HG02623 (cell line): Measurements from ENCODE around the gene QSOX1.

Experiments
- ATAC-seq: cut with Tn5 transposase; IDR thresholded peaks from one replicate; pipeline ENCODE4 v1.9.1; 2021; ENCODE audit warnings: moderate library complexity; ENCODE audit not compliant: unreplicated experiment

Gene QSOX1

DNA sequence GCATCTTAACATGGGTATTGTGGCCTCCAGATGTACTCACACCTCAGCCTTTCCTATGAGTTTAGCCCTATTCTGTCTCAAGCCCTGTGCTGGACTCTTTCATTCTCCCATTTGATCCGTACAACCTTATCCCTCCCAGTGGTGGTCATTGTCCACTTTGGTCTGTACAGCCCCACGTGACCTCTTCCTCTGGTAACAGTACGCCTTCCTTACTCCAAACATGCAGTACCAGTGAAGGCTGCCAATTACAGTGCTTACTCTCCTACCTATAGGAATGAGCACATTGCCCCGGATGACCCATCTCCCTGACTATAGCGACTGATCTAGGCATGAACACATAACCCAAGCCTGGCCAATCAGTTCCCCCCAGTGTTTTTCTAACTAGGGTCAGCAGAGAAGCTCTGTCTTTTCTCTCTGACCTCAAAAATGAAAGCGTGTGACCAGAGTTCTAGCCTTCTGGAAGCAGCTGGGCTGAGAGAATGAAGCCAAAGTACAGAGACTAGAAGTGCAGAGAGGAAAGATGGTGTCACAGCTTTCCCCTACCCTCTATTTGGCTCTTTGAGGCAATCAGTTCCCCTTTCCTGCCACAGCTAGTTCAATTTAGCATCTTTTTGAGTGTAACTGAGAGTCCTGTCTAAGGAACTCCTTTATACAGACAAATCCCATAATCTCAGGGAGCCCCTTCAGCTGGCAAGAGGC, 9.9 kb upstream of the QSOX1 start:
- no peak for ATAC-seq

DNA sequence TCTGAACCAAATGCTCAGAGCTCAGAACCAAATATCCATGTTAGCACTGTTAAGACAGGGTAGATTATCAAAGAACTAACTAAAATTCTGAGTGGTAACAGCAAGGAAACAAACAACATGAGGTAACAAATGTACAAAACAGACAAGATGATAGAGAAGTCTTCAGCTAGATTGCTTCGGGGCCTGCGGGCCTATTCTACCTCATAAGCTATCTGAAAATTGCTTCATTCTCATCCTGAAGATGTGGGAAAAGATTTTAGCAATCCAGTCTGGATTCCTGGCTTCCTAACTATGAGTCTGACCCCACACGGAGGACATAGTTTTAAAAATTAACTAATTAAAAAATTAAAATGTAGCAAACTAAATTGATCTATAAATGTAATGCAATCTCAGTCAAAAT, 9.2 kb upstream of the QSOX1 start:
- ATAC-seq, result no peak

DNA sequence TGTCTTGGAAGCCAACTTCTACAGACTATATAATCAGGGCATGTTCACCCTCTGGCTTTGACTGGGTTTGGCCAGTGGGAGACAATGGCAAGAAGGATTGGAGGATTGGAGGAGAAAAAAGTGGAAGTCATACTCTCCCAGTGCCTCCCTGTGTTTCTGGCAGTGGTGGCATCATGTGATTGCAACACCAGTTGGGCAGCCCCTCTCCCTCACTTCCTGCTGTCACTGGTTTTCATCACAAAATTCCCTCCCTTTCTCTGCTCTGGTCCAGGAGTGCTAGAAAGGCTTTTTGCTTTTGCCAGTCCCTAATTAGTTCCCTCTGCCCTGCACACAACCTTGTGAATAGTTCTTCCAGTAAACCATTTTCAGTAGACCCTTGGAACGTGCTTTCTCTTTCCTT, 3.7 kb upstream of the QSOX1 start:
- ATAC-seq, result no peak

DNA sequence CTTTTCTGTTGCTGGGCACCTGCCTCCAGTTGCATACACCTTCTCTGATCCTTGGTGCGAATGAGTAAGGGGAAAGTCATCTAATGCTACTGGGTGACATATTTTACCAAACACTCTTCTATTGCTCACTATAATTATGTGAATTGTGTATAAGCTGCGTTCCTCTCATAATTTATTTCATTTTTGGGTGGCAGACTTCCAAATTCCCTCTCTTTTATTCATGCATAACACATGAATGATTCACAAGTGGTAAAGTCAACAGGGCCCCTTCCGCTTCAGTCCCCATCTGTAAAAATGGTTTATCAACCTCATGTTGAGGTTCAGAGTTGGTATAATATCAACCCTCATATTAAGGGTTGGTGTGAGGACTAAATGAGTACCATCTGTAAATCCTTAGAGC, 3.2 kb upstream of the QSOX1 start:
- no peak for ATAC-seq

DNA sequence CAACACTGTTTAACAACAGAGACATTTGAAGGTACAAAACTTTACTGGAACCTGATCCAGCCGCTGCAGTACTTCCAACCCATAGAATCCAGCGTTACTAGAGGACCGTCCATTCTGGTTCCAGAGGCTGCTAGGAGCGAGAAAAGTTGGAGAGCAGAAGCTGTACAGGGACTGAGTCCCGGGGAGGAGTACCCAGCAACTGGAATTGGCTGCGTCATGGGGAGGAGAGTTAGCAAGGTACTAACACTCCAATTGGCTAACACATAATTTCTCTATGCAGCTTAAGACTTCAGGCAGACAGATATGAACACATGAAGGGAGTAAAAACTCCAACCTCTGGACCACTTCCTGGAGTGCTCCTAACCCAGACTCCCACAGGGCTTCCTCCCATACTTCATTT, 2.1 kb upstream of the QSOX1 start:
- ATAC-seq, result no peak

DNA sequence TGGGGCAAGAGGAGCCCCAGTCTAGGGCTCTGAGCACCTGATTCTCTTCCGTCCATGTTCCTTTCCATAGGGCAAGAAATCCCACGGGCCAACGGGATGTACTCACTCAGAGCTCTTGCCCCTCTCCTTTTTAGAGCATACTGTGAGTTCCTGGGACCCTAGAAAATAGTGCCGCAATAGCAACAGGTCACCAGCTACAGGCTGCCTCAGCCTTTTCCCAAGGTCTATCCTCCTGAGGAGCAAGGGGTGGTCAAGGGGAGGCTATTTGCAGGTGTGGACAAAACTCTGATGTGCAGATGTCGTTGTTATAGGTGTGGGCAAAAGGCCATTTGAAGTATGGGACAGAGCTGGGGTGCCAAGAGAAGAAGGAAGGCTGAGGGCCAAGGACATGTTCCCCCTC, 1.6 kb upstream of the QSOX1 start:
- no peak for ATAC-seq

DNA sequence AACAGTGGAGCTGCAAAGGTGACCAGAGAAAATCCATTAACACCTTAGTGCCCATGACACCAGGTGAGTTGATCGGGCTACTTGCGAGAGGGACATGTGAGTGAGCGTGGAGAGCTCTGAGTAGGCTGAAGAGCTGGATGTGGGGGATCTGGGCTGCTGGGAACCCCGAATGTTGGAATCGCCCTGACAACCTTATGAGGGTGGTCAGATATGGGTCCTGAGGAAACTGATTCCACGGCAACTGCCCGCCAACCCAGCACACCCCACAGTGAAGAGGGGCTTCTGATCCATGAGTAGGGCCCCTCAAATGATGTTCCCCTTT, 705 bp upstream of the QSOX1 start:
- no peak for ATAC-seq

DNA sequence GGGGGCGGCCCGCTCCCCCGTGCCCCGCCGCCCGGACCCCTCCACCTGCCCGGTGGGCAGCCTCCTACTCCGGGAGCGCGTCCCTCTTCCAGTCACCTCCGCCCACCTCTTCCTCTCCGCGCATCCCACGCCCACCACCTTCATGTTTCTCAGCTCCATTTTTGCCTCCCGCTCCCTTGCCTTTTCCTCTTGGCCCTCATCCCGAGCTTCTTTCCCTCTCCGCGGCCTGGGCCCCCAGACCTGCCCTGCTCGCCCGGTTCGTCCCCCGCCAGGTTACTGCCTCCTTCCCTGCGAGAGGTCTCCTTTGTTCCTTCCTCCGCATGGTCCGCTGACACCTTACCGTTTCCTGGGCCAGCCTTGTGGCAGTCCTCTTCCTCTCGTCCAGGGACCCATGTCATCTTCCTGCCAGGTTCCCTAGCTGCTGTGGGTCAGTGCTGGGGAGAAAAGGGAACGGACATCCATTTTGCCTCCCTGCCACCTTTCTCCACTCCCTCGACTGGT, 563 bp downstream of the QSOX1 start:
- ATAC-seq, result no peak

DNA sequence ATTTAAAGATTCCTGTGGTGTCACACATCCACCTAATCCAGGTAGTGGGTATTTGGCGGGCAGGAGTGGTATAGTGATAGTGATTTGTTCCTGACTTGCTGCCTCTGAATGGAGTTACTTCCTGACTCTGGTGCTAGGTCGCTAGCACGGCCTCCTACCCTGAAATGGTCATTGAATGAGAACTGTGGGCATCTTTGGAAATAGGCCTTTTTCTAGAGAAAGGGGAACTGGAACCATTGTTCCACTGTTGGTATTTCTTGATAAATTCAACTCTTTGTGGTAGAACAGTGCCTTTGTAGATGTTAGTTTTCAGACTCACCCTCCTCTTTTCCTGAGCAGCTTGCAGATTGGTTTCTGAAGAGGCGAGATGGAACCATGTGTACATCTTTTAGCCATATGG, 1.5 kb downstream of the QSOX1 start:
- no peak for ATAC-seq

DNA sequence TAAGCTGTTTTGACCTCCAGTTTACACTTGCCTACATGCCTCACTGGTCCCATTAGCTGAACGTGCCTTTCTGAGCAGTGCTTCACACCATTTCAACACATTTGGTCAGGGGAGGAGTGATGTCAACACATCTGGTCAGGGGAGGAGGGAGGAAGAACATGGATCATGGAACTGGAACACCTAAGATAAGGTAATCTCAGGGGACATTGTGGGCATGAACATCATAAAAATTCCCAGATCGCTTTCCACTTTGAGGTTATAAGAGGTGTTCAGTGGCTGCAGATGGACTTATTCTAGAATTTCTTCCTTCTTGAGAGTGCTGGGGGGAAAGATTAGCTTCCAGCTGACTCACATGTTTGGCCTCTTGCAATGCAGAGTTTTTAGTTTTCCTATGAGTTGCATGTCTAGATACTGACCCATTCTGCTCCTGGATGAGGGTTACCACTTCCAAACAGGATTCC, 2.0 kb downstream of the QSOX1 start:
- no peak for ATAC-seq

DNA sequence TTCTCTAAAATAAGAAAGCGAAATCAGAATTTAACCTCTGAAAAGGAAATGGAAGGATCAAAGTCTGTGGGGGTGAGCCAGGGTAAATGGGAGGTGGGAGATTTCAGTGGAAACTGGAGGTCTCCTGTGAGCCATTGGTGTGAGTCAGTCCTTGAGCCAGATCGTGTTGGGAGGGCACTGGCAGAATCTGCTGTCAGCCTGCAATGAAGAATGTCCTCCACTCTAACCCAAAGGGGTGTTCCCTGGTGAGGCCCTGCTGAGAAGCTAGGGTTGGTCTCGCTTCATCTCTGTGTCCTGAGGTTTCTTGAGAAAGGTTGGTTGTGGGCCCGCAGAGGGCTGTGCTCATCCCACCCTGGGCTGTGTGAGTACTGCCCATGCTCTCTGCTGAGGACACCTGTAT, 2.4 kb downstream of the QSOX1 start:
- no peak for ATAC-seq

DNA sequence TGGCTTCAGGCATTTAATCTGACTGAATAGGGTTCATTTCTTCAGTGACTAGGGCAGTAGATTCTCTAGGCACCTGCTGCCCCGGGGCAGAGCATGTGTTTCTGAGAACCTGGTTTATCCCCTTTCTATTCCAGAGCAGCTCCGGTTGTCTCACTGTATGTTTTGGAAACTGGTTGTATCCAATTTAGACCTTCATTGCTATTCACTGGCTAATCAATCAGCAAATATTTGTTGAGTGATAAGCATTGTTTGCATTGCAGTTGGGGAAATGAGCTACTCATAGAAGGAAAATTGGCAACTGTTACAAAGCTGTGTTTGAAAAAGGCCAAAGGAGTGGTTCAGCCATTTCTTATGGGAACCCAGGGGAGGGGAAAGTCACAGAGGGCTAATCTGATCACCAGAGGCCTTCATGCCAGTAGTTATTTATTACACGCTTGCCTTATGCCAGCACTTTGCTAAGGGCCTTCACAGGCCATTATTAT, 2.9 kb downstream of the QSOX1 start:
- no peak for ATAC-seq

DNA sequence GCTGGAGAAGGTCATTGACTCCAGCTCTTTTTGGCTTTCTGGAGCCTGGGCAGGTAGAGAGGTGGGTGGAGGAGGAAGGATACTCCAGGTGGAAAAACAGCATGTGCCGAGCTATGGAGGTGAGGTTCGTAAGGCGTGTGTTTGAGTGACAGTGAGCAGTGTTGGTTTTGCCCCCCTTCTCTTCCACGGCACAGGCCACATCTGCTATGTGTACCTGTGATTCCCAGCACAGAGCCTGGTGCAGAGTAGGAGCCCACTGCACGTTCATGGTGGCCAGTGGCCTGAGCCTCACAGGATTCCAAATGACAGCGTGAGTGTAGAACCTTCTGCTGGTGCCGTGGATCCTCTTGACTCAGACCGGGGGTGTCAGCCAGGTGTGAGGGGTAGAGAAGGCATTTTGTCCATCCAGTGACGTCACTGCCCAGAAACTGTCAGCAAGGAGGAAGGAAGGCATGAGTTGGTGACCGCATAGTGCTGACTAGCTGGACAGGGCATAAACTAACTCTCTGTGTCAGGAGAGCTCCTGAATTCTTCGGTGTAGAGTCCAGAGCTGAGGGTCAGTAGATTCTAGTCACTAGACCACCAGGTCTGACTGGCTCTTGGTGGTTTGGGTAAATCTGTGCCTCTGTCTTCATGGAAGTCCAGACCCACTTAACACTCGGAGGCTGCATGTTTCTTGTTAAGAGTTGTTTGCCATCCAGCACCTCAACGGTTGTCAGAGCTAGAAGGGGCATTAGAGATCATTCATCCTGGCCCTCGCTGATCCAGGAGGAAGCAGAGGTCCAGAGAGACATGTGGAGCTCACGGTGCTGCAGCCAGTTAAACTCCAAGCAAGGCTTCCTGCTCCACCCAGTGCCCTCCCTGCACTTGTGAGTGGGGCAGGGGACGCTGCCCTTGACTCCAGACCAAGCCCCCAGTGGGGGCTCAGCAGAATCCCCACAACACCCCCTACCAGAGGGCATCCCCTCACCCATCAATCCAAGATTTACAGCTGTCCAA, 3.8 kb downstream of the QSOX1 start:
- ATAC-seq, result no peak

DNA sequence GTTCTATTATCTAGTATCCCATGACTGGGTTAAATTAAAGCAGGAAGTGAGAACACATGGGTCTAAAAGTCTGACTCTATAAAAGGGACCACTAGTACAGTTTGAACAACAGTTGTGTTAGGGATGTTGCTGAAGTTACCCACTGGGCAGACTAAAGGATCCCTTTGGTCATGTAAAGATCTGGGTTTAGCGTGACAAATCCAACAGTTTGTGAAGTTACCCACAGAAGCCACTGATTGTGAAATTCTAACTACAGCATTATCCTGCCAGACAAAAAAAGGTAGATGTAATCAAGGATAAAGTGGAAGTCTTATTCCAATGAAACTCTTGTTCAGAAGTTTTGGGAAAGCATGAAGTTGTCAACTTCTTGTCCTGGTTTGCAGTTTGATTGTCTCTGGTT, 5.7 kb downstream of the QSOX1 start:
- no peak for ATAC-seq

DNA sequence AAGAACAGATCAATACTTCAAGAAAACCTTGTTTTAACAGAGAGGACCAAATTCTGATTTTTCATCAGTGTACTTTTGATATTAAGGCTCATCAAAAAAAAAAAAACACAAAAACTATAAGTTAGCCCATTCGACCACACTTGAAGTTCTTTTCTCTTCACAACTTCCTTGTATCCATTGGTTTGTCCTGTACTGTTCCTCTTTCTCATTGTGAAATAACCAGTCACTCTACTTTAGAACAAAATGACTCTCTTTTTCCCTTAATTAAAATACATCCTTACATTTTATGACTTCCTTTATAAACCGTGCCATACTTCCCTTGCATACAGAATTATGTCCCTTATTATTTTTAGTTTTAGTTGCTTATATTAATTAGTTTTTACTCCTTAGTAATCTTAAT, 8.4 kb downstream of the QSOX1 start:
- no peak for ATAC-seq

DNA sequence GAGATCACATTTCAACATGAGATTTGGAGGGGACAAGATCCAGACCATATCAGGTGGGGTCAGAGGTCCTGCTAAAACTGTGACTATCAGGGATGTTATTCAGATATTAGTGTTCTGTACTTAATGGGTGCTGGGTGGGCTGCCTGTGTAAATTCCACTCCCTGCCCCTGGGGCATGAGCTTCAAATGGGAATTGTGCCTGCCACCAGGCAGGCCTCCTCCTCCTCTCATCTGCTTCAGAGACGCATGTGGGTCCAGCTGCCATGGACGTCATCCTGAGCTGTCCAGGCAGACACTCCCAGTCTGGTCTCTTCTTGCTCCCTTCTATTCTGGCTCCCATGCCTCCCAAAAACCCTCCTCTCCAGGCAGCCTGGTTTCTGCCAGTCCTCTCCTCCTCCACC, 10.4 kb downstream of the QSOX1 start:
- no peak for ATAC-seq

DNA sequence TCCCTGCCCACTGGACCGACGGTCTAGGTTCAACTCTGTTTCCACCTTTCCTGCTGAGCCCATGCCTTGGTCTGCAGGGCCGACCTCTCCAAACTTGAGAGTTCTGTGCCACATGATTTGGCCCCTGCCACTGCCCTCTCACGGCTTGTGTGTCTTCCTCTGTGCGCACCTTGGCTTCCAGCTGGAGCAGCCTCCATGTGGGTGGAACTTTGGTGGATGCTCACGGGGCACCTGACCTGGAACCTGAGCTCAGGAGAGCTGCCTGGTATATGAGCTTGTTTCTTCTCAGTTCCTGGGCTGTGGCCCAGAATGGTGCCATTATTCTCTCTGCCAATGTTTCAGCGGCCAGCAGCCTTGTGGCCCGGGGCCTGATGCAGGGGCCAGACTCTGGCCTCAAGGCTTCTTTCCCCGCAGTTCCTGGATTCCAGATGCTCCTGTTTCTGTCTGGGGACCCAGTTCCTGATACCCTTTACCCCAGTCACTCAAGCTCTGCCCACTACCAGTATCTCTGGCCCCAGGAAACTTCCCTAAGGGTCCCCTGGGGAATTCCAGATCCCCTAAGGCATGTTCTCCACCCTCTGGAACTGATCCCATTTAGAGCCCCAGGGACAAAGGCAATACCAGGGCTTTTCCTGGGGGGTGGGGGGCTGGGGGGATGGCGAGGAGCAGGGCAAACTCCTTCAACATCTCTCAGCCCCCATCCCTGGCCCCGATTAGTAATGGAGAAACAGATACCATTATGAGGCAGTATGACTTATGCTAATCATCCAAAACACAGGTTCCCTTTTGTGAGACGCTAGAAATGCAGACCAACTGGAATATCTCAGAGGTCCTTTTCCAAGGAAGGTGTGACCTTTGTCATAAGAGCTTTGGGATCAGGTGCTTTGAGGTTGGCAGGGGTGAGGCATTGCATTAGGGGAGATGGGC, 11.1 kb downstream of the QSOX1 start:
- no peak for ATAC-seq

DNA sequence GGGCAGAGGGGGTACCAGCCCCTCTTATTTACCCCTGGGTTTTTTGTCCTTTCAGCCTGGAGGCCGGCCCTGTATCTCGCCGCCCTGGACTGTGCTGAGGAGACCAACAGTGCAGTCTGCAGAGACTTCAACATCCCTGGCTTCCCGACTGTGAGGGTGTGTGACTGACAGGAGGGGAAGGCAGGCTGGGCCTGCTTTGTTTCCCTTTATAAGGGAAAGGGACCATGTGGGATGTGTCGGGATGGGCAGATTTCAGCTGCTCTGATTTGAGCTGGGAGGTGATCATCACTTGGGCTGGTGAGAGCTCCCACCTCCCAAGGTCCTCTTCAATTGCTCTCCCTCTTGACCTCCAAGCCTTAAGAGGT, 11.7 kb downstream of the QSOX1 start:
- ATAC-seq, result no peak

DNA sequence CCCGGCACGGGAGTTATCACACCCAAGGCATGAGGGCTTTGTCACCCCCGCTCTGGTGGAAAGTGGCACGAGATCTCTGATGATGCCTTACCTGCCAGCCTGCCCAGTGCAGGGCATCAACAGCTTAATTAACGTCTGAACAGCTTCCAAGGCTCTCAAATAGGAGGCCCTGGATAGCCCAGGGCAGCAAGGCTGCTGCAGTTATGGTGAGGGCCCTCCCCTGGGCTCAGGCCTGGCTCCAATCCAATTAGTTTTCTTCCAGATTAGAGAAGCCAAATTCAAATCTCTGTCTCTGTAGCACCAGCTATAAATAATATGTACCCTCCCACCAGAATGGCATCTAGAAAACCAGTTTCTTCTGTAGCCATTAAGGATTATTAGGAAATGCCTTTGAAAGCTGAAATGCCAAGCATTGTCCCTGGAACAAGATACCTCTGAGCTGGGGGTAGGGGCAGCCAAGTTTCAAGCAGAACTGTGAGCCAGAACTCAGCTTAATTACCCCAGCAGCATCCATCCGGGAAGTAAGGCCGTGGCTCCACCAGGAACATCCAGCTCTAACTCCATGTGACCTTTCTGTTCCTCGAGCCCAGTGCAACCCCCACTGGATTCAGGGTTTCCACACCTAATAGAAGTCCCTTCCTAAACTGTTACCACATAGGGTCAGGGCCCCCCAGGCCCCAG, 12.5 kb downstream of the QSOX1 start:
- no peak for ATAC-seq

DNA sequence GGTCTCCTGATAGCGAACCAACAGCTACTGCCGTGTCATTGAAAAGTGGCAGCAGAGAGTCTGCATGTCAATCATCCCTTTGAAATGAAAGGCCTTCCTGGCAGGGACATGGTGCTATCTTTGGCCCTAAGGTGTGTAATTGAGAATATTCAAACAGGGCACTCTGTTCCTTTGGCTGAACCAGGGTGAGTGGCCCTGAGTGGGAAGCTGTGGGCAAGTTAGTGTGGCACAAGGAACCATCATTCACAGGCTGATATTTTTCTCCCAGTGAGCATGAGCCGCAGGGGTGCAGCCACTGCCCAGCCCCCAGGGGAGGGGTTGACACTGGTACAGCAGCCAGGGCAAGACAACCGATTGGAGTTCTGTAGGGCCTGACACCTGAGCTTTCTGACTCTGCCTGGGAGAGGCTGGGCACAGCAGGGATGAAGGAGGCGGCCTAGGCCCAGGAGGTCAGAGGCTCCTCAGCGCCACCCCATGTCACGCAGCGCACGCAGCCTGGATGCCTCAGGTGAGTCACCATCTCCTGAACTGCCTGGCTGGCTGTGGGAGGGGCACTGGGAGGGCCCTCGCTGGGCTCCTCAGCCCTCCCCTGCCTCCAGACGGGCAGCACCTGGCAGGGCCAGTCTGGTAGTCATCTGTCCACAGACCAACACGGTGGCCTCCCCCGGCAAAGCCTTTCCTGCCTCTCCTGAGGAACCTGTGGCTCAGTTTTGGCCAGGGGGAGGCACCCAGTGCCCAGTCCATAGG, 13.2 kb downstream of the QSOX1 start:
- no peak for ATAC-seq
